MM.1S (cell line): ENCODE data around the gene EP400.

Experiments
- DNase-seq: peaks from one replicate; pipeline ENCODE4 v3.0.0-alpha.2; 2015
- H2AFZ ChIP-seq: fragments of 300-600 bp; sonication (generic); 2 replicates; pipeline ENCODE4 v1.6.0; 2016; ENCODE audit warnings: antibody characterized with exemption, low read length
- H3F3A ChIP-seq: fragments of 300-600 bp; sonication (generic); 2 replicates; pipeline ENCODE4 v1.6.1; 2016; ENCODE audit warnings: mild to moderate bottlenecking, antibody characterized with exemption, low read length, moderate library complexity, mixed read lengths; ENCODE audit not compliant: insufficient read depth
- H3K27ac ChIP-seq: fragments of 300-600 bp; sonication (generic); 2 replicates; pipeline ENCODE4 v1.5.1; 2016; ENCODE audit warnings: mild to moderate bottlenecking, low read length
- H3K27me3 ChIP-seq: fragments of 300-600 bp; sonication (generic); replicated peaks from 2 replicates; pipeline ENCODE4 v1.6.0; 2016; ENCODE audit warnings: low read length; ENCODE audit not compliant: insufficient read depth
- H3K36me3 ChIP-seq: fragments of 300-600 bp; sonication (generic); replicated peaks from 2 replicates; pipeline ENCODE4 v1.6.1; 2016; ENCODE audit warnings: mild to moderate bottlenecking, low read length, mixed read lengths; ENCODE audit not compliant: insufficient read depth
- H3K4me1 ChIP-seq: fragments of 300-600 bp; sonication (generic); 2 replicates; pipeline ENCODE4 v1.6.1; 2016; ENCODE audit warnings: low read length, mixed read lengths
- H3K4me2 ChIP-seq: fragments of 300-600 bp; sonication (generic); 2 replicates; pipeline ENCODE4 v1.6.0; 2016; ENCODE audit warnings: low read depth, low read length
- H3K4me3 ChIP-seq: fragments of 300-600 bp; sonication (generic); 2 replicates; pipeline ENCODE4 v1.5.1; 2016; ENCODE audit warnings: low read length, mixed read lengths
- H3K79me2 ChIP-seq: fragments of 300-600 bp; sonication (generic); 2 replicates; pipeline ENCODE4 v1.6.1; 2016; ENCODE audit warnings: mixed run types, low read length, mixed read lengths
- H3K9ac ChIP-seq: fragments of 300-600 bp; sonication (generic); 2 replicates; pipeline ENCODE4 v1.6.1; 2016; ENCODE audit warnings: low read length, mixed read lengths
- H3K9me2 ChIP-seq: fragments of 300-600 bp; sonication (generic); replicated peaks from 2 replicates; pipeline ENCODE4 v1.6.1; 2016; ENCODE audit warnings: mild to moderate bottlenecking, low read length, mixed read lengths; ENCODE audit not compliant: insufficient read depth
- H3K9me3 ChIP-seq: fragments of 300-600 bp; sonication (generic); replicated peaks from 2 replicates; pipeline ENCODE4 v1.6.1; 2016; ENCODE audit warnings: mild to moderate bottlenecking, low read length, mixed read lengths; ENCODE audit not compliant: insufficient read depth
- H4K20me1 ChIP-seq: fragments of 300-600 bp; sonication (generic); 2 replicates; pipeline ENCODE4 v1.6.1; 2016; ENCODE audit warnings: mild to moderate bottlenecking, low read length, moderate library complexity, mixed read lengths; ENCODE audit not compliant: insufficient read depth
- EZH2 ChIP-seq: fragments of 300-600 bp; sonication (generic); optimal IDR thresholded peaks from 2 replicates; pipeline ENCODE3; 2017; ENCODE audit warnings: low read depth, mild to moderate bottlenecking, antibody characterized with exemption, low read length, mixed read lengths
- EZH2phosphoT487 ChIP-seq: fragments of 300-600 bp; sonication (generic); IDR thresholded peaks from 2 replicates; pipeline ENCODE4 v1.6.1; 2018; ENCODE audit warnings: antibody characterized with exemption, low read length
- TF ChIP-seq, protein P1 (sequence below): fragments of 300-600 bp; sonication (generic); IDR thresholded peaks from 2 replicates; pipeline ENCODE4 v1.5.1; 2016; ENCODE audit warnings: antibody characterized with exemption, low read length, mixed read lengths

EP400 gene

DNA sequence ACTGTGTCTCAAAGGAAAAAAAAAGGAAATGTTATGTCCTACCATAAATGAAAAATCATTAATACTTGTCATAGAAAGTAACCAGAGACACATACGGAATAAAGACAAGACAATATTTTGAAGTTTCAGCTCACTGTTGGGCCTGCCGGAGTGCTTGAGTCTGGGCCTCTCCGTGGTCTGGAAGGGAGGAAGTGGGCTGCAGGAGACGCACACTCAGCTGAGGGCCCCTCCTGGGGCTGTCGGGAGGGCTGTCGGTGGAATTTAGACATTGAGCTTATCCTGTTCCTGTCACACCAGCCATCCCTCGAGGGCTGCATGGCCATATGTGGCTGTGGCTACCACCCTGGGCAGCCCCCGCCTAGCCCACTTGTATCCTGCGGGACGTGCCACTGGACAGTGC lies 113.7 kb downstream of the EP400 start:
- no peaks in the 10 kb centered on the region for H3K9me3 ChIP-seq
- H3K9ac ChIP-seq = no peak overlapping the region
- H2AFZ ChIP-seq = no peak overlapping the region
- no peaks in the 10 kb centered on the region for H4K20me1 ChIP-seq
- H3F3A ChIP-seq = no peaks in the 10 kb centered on the region
- no peaks in the 10 kb centered on the region for H3K4me1 ChIP-seq
- H3K9me2 ChIP-seq = no peaks in the 10 kb centered on the region
- no peak overlapping the region for H3K4me3 ChIP-seq
- H3K27ac ChIP-seq = no peak overlapping the region
- no peak for DNase-seq
- no peaks in the 10 kb centered on the region for H3K36me3 ChIP-seq
- no peak overlapping the region for H3K4me2 ChIP-seq
- H3K79me2 ChIP-seq = no peaks in the 10 kb centered on the region
- TF ChIP-seq EZH2phosphoT487 (no peak), EZH2 (no peak)
- TF ChIP-seq, protein P1, sequence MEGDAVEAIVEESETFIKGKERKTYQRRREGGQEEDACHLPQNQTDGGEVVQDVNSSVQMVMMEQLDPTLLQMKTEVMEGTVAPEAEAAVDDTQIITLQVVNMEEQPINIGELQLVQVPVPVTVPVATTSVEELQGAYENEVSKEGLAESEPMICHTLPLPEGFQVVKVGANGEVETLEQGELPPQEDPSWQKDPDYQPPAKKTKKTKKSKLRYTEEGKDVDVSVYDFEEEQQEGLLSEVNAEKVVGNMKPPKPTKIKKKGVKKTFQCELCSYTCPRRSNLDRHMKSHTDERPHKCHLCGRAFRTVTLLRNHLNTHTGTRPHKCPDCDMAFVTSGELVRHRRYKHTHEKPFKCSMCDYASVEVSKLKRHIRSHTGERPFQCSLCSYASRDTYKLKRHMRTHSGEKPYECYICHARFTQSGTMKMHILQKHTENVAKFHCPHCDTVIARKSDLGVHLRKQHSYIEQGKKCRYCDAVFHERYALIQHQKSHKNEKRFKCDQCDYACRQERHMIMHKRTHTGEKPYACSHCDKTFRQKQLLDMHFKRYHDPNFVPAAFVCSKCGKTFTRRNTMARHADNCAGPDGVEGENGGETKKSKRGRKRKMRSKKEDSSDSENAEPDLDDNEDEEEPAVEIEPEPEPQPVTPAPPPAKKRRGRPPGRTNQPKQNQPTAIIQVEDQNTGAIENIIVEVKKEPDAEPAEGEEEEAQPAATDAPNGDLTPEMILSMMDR = no peak
- no peaks in the 10 kb centered on the region for H3K27me3 ChIP-seq

DNA sequence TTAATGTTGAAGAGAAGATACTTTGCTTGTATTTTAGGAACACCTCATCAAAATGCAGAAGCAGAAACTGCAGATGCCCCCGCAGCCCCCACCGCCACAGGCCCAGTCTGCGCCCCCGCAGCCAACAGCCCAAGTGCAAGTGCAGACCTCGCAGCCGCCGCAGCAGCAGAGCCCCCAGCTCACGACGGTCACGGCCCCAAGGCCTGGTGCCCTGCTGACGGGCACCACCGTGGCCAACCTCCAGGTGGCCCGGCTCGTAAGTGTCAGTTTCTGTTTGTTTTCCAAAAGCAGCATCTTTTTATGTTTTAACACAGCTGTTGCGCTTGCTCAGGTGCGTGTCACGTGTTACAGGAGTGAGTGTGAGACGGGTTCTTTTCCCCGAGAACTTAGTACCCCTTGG lies 114.9 kb downstream of the EP400 start:
- no peak overlapping the region for H3K4me2 ChIP-seq
- H3K4me1 ChIP-seq = no peaks in the 10 kb centered on the region
- no peak overlapping the region for H2AFZ ChIP-seq
- H3K27me3 ChIP-seq = no peaks in the 10 kb centered on the region
- no peaks in the 10 kb centered on the region for H3F3A ChIP-seq
- H3K27ac ChIP-seq = no peak overlapping the region
- H3K79me2 ChIP-seq = no peaks in the 10 kb centered on the region
- no peak overlapping the region for H3K9ac ChIP-seq
- no peaks in the 10 kb centered on the region for H3K9me2 ChIP-seq
- H4K20me1 ChIP-seq = no peaks in the 10 kb centered on the region
- H3K9me3 ChIP-seq = no peaks in the 10 kb centered on the region
- H3K36me3 ChIP-seq = no peaks in the 10 kb centered on the region
- no peak overlapping the region for H3K4me3 ChIP-seq
- DNase-seq = no peak
- TF ChIP-seq EZH2 (no peak), EZH2phosphoT487 (no peak)
- TF ChIP-seq, protein P1 = no peak

DNA sequence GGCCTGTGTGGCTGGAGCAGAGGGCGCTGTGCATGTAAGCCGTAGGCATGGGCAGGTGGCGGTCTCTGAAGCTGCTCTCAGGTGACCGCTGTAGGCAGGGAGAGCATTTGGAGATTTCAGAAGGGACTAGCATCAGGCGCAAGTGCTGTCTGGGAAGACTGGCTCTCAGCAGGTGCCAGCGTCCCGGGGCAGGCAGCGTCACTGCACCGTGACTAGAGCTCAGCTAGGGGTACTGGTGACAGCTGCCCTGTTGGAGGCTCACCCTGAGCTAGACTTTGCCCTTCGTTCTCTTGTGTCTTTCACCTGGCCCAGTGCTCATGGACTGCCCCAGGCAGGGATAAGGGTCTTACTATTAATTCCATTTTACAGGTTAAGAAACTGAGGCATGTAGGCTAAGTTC lies 115.5 kb downstream of the EP400 start:
- H3K4me3 ChIP-seq = no peak overlapping the region
- no peak overlapping the region for H2AFZ ChIP-seq
- TF ChIP-seq, protein P1 = no peak
- TF ChIP-seq EZH2 (no peak), EZH2phosphoT487 (no peak)
- H4K20me1 ChIP-seq = no peaks in the 10 kb centered on the region
- no peaks in the 10 kb centered on the region for H3K27me3 ChIP-seq
- H3K9ac ChIP-seq = no peak overlapping the region
- H3K4me1 ChIP-seq = no peaks in the 10 kb centered on the region
- no peaks in the 10 kb centered on the region for H3K79me2 ChIP-seq
- no peaks in the 10 kb centered on the region for H3K9me3 ChIP-seq
- no peak for DNase-seq
- H3K36me3 ChIP-seq = no peaks in the 10 kb centered on the region
- H3K27ac ChIP-seq = no peak overlapping the region
- H3F3A ChIP-seq = no peaks in the 10 kb centered on the region
- no peaks in the 10 kb centered on the region for H3K9me2 ChIP-seq
- no peak overlapping the region for H3K4me2 ChIP-seq
